Measurements from ENCODE around the gene IDH3A. TPM values are rescaled to one million over a fixed set of nuclear protein-coding genes. Genes with fewer than 3 reads are reported as not detected.
A peak's percentile ranks its signal among the peaks of the same experiment; 100 is the strongest.

The IDH3A gene
- total RNA-seq, 1 donor from 2014 or later = 28.9 TPM

DNA sequence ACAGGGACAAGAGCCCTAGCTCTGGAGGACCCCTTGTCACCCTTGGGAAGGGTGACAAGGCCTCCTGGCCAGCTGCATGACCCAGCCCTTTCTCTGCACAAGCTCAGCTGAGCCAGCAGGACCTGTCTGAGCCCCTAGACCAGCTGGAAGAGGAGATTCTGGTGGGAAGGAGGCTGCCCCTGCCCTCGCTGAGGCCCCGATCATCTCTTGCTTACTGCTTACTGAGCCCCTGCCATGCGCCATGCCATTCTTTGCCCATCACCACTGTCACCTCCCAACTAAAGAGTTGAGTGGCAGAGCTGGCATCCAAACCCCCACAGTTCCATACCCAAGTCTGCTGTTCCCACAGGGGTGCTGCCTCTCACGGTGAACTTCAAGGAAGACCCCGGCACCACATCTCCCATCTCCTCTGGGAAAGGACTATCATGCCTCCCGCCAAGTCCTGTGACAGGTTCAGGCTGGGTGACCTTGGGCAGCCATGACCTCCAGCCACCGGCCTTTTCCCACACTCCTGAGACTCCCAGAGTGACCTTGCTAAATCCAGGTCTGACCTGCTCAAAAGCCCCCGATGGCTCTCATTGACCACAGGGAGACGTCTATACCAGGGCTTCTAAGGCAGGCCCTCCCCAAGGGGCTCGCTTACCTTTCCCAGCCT lies 51.2 kb downstream of the IDH3A start:
- no peak for DNase-seq (ENCODE audit: low spot score in 2 of 2, unreplicated experiment in 2 of 2)
- H3K36me3 Mint-ChIP-seq = no peaks in the 10 kb centered on the region
- H3K9me3 Mint-ChIP-seq = no peaks in the 10 kb centered on the region
- H3K27ac Mint-ChIP-seq = no peak overlapping the region
- H3K4me1 Mint-ChIP-seq = no peaks in the 10 kb centered on the region
- TF ChIP-seq, protein P1, sequence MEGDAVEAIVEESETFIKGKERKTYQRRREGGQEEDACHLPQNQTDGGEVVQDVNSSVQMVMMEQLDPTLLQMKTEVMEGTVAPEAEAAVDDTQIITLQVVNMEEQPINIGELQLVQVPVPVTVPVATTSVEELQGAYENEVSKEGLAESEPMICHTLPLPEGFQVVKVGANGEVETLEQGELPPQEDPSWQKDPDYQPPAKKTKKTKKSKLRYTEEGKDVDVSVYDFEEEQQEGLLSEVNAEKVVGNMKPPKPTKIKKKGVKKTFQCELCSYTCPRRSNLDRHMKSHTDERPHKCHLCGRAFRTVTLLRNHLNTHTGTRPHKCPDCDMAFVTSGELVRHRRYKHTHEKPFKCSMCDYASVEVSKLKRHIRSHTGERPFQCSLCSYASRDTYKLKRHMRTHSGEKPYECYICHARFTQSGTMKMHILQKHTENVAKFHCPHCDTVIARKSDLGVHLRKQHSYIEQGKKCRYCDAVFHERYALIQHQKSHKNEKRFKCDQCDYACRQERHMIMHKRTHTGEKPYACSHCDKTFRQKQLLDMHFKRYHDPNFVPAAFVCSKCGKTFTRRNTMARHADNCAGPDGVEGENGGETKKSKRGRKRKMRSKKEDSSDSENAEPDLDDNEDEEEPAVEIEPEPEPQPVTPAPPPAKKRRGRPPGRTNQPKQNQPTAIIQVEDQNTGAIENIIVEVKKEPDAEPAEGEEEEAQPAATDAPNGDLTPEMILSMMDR (IDR thresholded peaks at IDR 0.05; ENCODE audit: unreplicated experiment) = no peak
- no peak overlapping the region for H3K4me3 Mint-ChIP-seq
- peaks cover 5% of the 10 kb centered on the region for H3K27me3 Mint-ChIP-seq (ENCODE audit: low read depth)

GRCh38 chr15:78201281-78202190 lies 52.4 kb downstream of the IDH3A start:
- no peak overlapping the region for H3K27ac Mint-ChIP-seq

DNA sequence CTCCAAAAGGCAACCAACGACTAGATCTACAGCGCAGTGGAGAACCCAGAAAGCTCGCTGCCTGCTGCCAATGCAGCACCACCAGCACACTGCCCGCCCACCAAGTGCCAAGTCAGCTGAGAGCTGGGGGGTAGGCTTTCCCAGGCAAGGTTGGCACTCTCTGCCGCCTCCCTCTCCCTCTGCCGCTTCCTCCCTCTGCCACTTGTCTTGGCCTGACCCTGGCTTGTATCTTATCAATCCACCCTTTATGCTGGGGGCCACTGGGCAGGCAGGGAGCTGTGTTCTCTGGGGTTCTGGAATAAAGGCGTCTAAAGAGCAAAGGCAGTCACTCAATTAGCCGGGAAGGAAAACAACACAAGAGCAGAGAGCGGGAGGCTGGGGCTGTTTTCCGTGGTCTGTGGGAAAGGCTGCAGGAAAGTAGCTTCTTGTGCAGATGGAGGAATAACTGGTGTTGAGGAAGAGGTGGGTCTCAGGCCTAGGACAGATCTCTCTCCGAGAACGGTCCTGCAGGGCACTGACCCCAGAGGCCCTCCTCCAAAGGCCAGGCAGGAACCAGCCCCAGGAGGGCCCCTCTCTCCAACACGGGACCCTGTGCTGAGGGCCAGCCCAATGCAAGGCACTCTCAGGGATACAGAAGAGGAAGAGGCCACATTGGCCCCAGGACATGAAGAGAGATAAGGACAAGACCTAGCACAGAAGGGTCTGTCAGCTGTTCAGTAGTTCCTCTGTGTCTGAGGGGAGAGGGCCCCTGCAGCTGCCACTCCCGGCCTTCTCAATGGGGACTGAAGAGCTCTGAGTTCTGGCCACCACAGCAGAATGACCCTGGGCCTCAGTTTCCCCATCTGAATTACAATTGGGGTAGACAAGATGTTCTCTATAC lies 54.4 kb downstream of the IDH3A start:
- Mint-ChIP-seq H3K4me3 (no peak overlapping the region), H3K27ac (no peak overlapping the region)

More at GRCh38 chr15:78201281-78202190, 52.4 kb downstream of the IDH3A start:
- Mint-ChIP-seq H3K9me3 (no peaks in the 10 kb centered on the region), H3K27me3 (ENCODE audit: low read depth) (peaks cover 5% of the 10 kb centered on the region), H3K4me3 (no peak overlapping the region), H3K4me1 (peaks cover 5% of the 10 kb centered on the region), H3K36me3 (no peaks in the 10 kb centered on the region)
- peak in 1 of 2 experiments; percentile 11 for DNase-seq (ENCODE audit: low spot score in 2 of 2, unreplicated experiment in 2 of 2)
- TF ChIP-seq, protein P1 (IDR thresholded peaks at IDR 0.05; ENCODE audit: unreplicated experiment) = no peak

DNA sequence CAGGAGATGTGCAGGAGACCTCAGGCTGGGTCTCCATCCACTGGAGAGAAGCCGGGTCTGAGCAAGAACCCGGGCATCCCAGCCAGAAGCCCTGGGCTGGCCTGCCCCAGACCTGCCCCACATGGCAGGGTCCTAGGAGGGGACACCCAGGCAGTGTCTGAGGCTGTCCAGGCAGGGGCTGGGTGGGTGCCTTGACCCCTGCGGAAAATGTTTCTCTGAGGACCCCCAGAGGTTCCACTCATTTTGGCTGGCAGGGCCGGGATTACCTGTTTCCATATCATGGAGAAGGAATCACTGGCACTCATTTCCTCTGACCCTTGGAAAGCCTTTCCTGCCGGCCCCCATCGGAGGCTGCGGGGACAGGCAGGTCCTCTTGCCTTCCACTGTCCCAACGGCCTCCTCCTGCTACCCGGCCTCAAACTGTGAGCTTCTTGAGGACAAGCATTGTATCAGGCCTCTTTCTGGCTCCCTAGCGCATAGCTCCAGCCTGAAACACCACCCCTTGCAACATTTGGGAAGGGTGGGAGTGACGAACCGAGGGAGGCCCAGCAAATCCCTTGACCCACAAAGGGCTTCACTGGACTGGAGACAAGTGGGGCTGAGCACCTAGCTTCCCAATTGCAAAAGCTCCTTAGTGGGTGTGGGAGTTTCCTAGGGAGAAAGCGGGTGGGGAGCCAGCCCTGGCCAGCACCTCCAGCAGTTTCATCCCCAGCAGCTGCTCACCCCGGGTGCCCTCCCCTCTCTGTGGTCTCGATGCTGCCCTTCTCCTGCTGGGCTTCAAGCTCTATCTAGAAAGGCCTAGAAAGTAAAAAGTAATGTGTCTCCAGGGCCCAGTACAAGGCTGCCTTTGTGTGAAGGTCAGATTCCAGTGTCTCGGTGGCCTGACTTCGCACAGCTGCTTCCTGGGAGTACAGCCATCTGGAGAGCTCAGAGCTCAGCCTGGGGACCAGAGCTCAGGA lies 55.5 kb downstream of the IDH3A start:
- peaks cover 5% of the 10 kb centered on the region for H3K27me3 Mint-ChIP-seq (ENCODE audit: low read depth)
- no peak for DNase-seq (ENCODE audit: low spot score in 2 of 2, unreplicated experiment in 2 of 2)
- no peak overlapping the region for H3K27ac Mint-ChIP-seq
- no peaks in the 10 kb centered on the region for H3K9me3 Mint-ChIP-seq
- TF ChIP-seq, protein P1 (IDR thresholded peaks at IDR 0.05; ENCODE audit: unreplicated experiment) = no peak
- no peaks in the 10 kb centered on the region for H3K36me3 Mint-ChIP-seq
- H3K4me3 Mint-ChIP-seq = no peak overlapping the region
- peaks cover 20% of the 10 kb centered on the region for H3K4me1 Mint-ChIP-seq

More for the DNA sequence above, 54.4 kb downstream of the IDH3A start:
- TF ChIP-seq, protein P1 (IDR thresholded peaks at IDR 0.05; ENCODE audit: unreplicated experiment) = no peak
- no peaks in the 10 kb centered on the region for H3K9me3 Mint-ChIP-seq
- H3K27me3 Mint-ChIP-seq (ENCODE audit: low read depth) = peaks cover 5% of the 10 kb centered on the region
- no peak for DNase-seq (ENCODE audit: low spot score in 2 of 2, unreplicated experiment in 2 of 2)
- no peaks in the 10 kb centered on the region for H3K36me3 Mint-ChIP-seq
- peaks cover 15% of the 10 kb centered on the region for H3K4me1 Mint-ChIP-seq
